GM19328 (cell line): ENCODE data around the gene CDC14B.
"Not testable (repeated sequence)": the region's sequence is repeated elsewhere in the genome, so short reads cannot be mapped to it uniquely, and the experiment has no call there.

ENCODE experiments used
- ATAC-seq: cut with Tn5 transposase; IDR thresholded peaks from one replicate; pipeline ENCODE4 v1.9.1; 2021; ENCODE audit warnings: mild to moderate bottlenecking, moderate library complexity; ENCODE audit not compliant: unreplicated experiment

Gene CDC14B

GRCh38 chr9:96503918-96504317 lies 115.7 kb downstream of the CDC14B start:
- no peak for ATAC-seq

GRCh38 chr9:96503374-96503748 lies 116.3 kb downstream of the CDC14B start:
- not testable (repeated sequence) for ATAC-seq

- no peak for ATAC-seq
Observed at GRCh38 chr9:96502539-96503373, 116.9 kb downstream of the CDC14B start.

GRCh38 chr9:96501633-96502538 lies 117.8 kb downstream of the CDC14B start:
- ATAC-seq, result no peak

GRCh38 chr9:96500696-96501632 lies 118.7 kb downstream of the CDC14B start:
- ATAC-seq, result no peak

GRCh38 chr9:96499257-96499656 lies 120.4 kb downstream of the CDC14B start:
- ATAC-seq, result no peak

GRCh38 chr9:96498796-96499195 lies 120.8 kb downstream of the CDC14B start:
- no peak for ATAC-seq

- ATAC-seq, result no peak
Observed at GRCh38 chr9:96497117-96497399, 122.6 kb downstream of the CDC14B start.

- no peak for ATAC-seq
Observed at GRCh38 chr9:96496368-96497116, 123.1 kb downstream of the CDC14B start.

GRCh38 chr9:96495341-96495740 lies 124.3 kb downstream of the CDC14B start:
- no peak for ATAC-seq

- ATAC-seq, result no peak
Observed at GRCh38 chr9:96494215-96494800, 125.3 kb downstream of the CDC14B start.

- no peak for ATAC-seq
Observed at GRCh38 chr9:96493757-96494156, 125.9 kb downstream of the CDC14B start.

- ATAC-seq, result no peak
Observed at GRCh38 chr9:96492993-96493531, 126.6 kb downstream of the CDC14B start.

- ATAC-seq, result no peak
Observed at GRCh38 chr9:96491880-96492525, 127.6 kb downstream of the CDC14B start.

GRCh38 chr9:96491079-96491879 lies 128.4 kb downstream of the CDC14B start:
- ATAC-seq, result no peak

- no peak for ATAC-seq
Observed at GRCh38 chr9:96490534-96491078, 129.0 kb downstream of the CDC14B start.

GRCh38 chr9:96489482-96489979 lies 130.1 kb downstream of the CDC14B start:
- ATAC-seq, result no peak

GRCh38 chr9:96487949-96488348 lies 131.7 kb downstream of the CDC14B start:
- no peak for ATAC-seq
